Fibroblast of lung (primary cell): ENCODE data around the gene PSMD11. TPM values are rescaled to one million over a fixed set of nuclear protein-coding genes. Genes with fewer than 3 reads are reported as not detected.

Experiments used
- DNase-seq, 2 donors: peaks; one replicate each; pipeline versions ENCODE4 v3.0.0 to v3.0.0-alpha.2; 2010; ENCODE audit warnings: low read depth in 2 of 2
- H2AFZ ChIP-seq: 2 replicates; pipeline ENCODE4 v1.5.1; 2012; ENCODE audit warnings: low read length, control low read depth, inconsistent platforms
- H3K27ac ChIP-seq: 2 replicates; pipeline ENCODE4 v1.5.1; 2011; ENCODE audit warnings: low read length, control low read depth; ENCODE audit not compliant: insufficient read depth
- H3K27me3 ChIP-seq: 2 replicates; pipeline ENCODE4 v1.5.1; 2011; ENCODE audit warnings: mild to moderate bottlenecking, low read length; ENCODE audit not compliant: control insufficient read depth, insufficient read depth
- H3K36me3 ChIP-seq: 2 replicates; pipeline ENCODE4 v1.5.1; 2011; ENCODE audit warnings: low read length; ENCODE audit not compliant: control insufficient read depth, insufficient read depth
- H3K4me1 ChIP-seq: 2 replicates; pipeline ENCODE4 v1.5.1; 2011; ENCODE audit warnings: low read length; ENCODE audit not compliant: control insufficient read depth, insufficient read depth; ENCODE audit errors: extremely low read depth
- H3K4me2 ChIP-seq: 2 replicates; pipeline ENCODE4 v1.5.1; 2011; ENCODE audit warnings: low read length, control low read depth; ENCODE audit not compliant: insufficient read depth; ENCODE audit errors: extremely low read depth
- H3K4me3 ChIP-seq, 4 experiments: fragments of 200-600 bp in 1 of 4; sonication (generic) in 1 of 4; replicated peaks in 1 of 4; 2 replicates each; pipeline ENCODE4 v1.5.1; 2011 to 2016; ENCODE audit warnings: low read length in 4 of 4, low read depth in 3 of 4, mild to moderate bottlenecking in 3 of 4, control low read depth in 2 of 4, inconsistent platforms in 1 of 4, mixed read lengths in 1 of 4; ENCODE audit not compliant: insufficient read depth in 1 of 4; ENCODE audit errors: control extremely low read depth in 1 of 4
- H3K79me2 ChIP-seq: 2 replicates; pipeline ENCODE4 v1.5.1; 2012; ENCODE audit warnings: mild to moderate bottlenecking, low read length, inconsistent platforms; ENCODE audit not compliant: control insufficient read depth, insufficient read depth
- H3K9ac ChIP-seq: 2 replicates; pipeline ENCODE4 v1.5.1; 2011; ENCODE audit warnings: mild to moderate bottlenecking, low read length, control low read depth; ENCODE audit not compliant: insufficient read depth
- H3K9me3 ChIP-seq: 2 replicates; pipeline ENCODE4 v1.5.1; 2012; ENCODE audit warnings: low read depth, low read length; ENCODE audit not compliant: control insufficient read depth, insufficient read depth
- H4K20me1 ChIP-seq: 2 replicates; pipeline ENCODE4 v1.5.1; 2011; ENCODE audit warnings: low read length; ENCODE audit not compliant: control insufficient read depth, insufficient read depth; ENCODE audit errors: extremely low read depth
- CTCF ChIP-seq, 2 donors: IDR thresholded peaks in 1 of 2; conservative IDR thresholded peaks in 1 of 2; 1 replicate in 1 of 2; 2 replicates in 1 of 2; pipeline ENCODE4 v1.5.1; 2011 to 2012; ENCODE audit warnings: low read length in 2 of 2, control low read depth in 1 of 2, inconsistent platforms in 1 of 2, low read depth in 1 of 2, mild to moderate bottlenecking in 1 of 2
- EZH2 ChIP-seq: IDR thresholded peaks from 2 replicates; pipeline ENCODE4 v1.5.1; 2012; ENCODE audit warnings: low read length, control low read depth, mild to moderate bottlenecking; ENCODE audit errors: missing control alignments
- polyA plus RNA-seq, 2 donors: library from polyadenylated mRNA; depleted of rRNA in 1 of 2; stranded (reverse) in 1 of 2; unstranded in 1 of 2; fragments of >200 nt; gene quantifications; 2 replicates each; pipeline ENCODE4 v1.2.1, GENCODE V29; 2011 to 2012; ENCODE audit warnings: missing spikeins in 1 of 2
- total RNA-seq: library from RNA; depleted of rRNA; stranded (reverse); fragments of >200 nt; gene quantifications from 2 replicates; pipeline ENCODE4 v1.2.1, GENCODE V29; 2014

The PSMD11 gene
- total and polyA plus RNA-seq, 2 donors (not counting 1 experiment from before 2014, with no cell fraction given) = 74.1 to 77.9 TPM

GRCh38 chr17:32491371-32492263, 47.3 kb downstream of the PSMD11 start:
- Histone ChIP-seq H3K4me2 (no peak overlapping the region), H2AFZ (no peak overlapping the region), H3K27ac (no peak overlapping the region), H3K9me3 (no peaks in the 10 kb centered on the region), H3K9ac (no peak overlapping the region), H3K4me1 (peaks cover 7% of the 10 kb centered on the region), H3K4me3 (no peak overlapping the region), H4K20me1 (no peaks in the 10 kb centered on the region), H3K79me2 (no peaks in the 10 kb centered on the region), H3K36me3 (no peaks in the 10 kb centered on the region), H3K27me3 (no peaks in the 10 kb centered on the region)
- no peak for DNase-seq
- no peak for TF ChIP-seq CTCF (conservative IDR thresholded peaks at IDR 0.05 in 1 of 2, IDR thresholded peaks at IDR 0.05 in 1 of 2; ENCODE audit: low read depth in 1 of 2, low read length in 2 of 2)
- no peak for TF ChIP-seq EZH2

GRCh38 chr17:32492264-32492589, 47.9 kb downstream of the PSMD11 start:
- H2AFZ ChIP-seq = no peak overlapping the region
- no peaks in the 10 kb centered on the region for H3K9me3 ChIP-seq
- TF ChIP-seq CTCF (conservative IDR thresholded peaks at IDR 0.05 in 1 of 2, IDR thresholded peaks at IDR 0.05 in 1 of 2; ENCODE audit: low read depth in 1 of 2, low read length in 2 of 2) (no peak), EZH2 (no peak)
- no peak overlapping the region for H3K9ac ChIP-seq
- peaks cover 7% of the 10 kb centered on the region for H3K4me1 ChIP-seq
- H3K27ac ChIP-seq = no peak overlapping the region
- no peaks in the 10 kb centered on the region for H3K79me2 ChIP-seq
- H3K36me3 ChIP-seq = no peaks in the 10 kb centered on the region
- H4K20me1 ChIP-seq = no peaks in the 10 kb centered on the region
- no peak for DNase-seq
- H3K27me3 ChIP-seq = no peaks in the 10 kb centered on the region
- no peak overlapping the region for H3K4me3 ChIP-seq
- H3K4me2 ChIP-seq = no peak overlapping the region

GRCh38 chr17:32492648-32493289, 48.5 kb downstream of the PSMD11 start:
- Histone ChIP-seq H3K27me3 (no peaks in the 10 kb centered on the region), H3K4me3 (no peak overlapping the region), H3K9me3 (no peaks in the 10 kb centered on the region), H3K4me1 (peaks cover 4% of the 10 kb centered on the region), H3K79me2 (no peaks in the 10 kb centered on the region), H4K20me1 (no peaks in the 10 kb centered on the region), H3K4me2 (no peak overlapping the region), H3K36me3 (no peaks in the 10 kb centered on the region), H3K9ac (no peak overlapping the region), H2AFZ (no peak overlapping the region), H3K27ac (no peak overlapping the region)
- TF ChIP-seq EZH2 (no peak), CTCF (conservative IDR thresholded peaks at IDR 0.05 in 1 of 2, IDR thresholded peaks at IDR 0.05 in 1 of 2; ENCODE audit: low read depth in 1 of 2, low read length in 2 of 2) (no peak)
- DNase-seq = no peak
